Adrenal gland (tissue), 5 donors: ENCODE results near the gene SPIB.

Source experiments
- CTCF ChIP-seq, 6 experiments: fragments of 450-650 bp in 4 of 6; fragments of 200-600 bp in 2 of 6; sonication (generic) in 1 of 6; IDR thresholded peaks; 1 replicate in 5 of 6; 2 replicates in 1 of 6; pipeline versions ENCODE4 v1.5.1 to v1.8.0; 2016 to 2021; ENCODE audit warnings: antibody characterized with exemption in 6 of 6, mild to moderate bottlenecking in 2 of 6, moderate library complexity in 1 of 6
- POLR2A ChIP-seq, 2 donors: fragments of 450-650 bp; IDR thresholded peaks; one replicate each; pipeline ENCODE4 v1.6.1; 2017; ENCODE audit warnings: antibody characterized with exemption in 2 of 2, mild to moderate bottlenecking in 2 of 2, moderate library complexity in 1 of 2
- donor health status: DM: no; HTN: no; CAD: no.

DNA sequence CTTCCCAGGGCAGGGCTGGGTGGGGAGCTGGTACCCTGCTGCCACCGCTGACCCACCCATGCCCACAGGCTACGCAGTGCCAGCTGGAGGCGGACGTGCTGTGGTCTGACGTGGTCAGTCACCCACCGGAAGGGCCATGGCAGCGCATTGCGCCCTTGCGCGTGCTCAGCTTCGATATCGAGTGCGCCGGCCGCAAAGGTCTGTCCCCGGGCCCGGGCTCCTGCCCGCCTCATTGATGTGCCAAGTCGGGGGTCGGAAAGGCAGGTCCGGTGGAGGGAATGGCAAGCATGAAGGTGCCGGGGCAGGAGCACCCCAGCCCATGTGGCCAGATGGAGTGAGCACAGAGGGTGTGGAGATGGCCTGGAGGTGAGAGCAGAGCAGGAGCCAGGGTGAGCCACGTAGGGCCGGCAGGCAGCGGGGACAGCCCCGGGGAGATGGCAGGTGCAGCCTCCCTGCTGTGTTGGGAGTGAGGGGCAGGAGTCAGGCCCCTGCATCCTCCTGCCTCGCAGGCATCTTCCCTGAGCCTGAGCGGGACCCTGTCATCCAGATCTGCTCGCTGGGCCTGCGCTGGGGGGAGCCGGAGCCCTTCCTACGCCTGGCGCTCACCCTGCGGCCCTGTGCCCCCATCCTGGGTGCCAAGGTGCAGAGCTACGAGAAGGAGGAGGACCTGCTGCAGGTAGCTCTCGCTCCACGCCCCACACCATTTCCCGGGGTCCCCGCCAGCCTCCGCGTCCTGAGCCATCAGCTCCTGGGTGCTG is 16.0 kb upstream of the SPIB start:
- no peak for TF ChIP-seq CTCF (IDR thresholded peaks at IDR 0.05)
- no peak for TF ChIP-seq POLR2A (IDR thresholded peaks at IDR 0.05)
